SU-DHL-6 (cell line): ENCODE results near the gene ANKRD26.

Experiments used
- EZH2phosphoT487 ChIP-seq: fragments of 200-600 bp; sonication (generic), shearing (Covaris generic); conservative IDR thresholded peaks from 2 replicates; pipeline ENCODE4 v1.6.1; 2018; ENCODE audit warnings: mild to moderate bottlenecking, antibody characterized with exemption, low read length, moderate library complexity, mixed read lengths
- TF ChIP-seq, protein P1 (sequence below): fragments of 200-600 bp; sonication (generic); IDR thresholded peaks from one replicate; pipeline ENCODE4 v1.5.1; 2017; ENCODE audit warnings: antibody characterized with exemption, mild to moderate bottlenecking, low read length, moderate library complexity; ENCODE audit not compliant: insufficient read depth, poor library complexity, severe bottlenecking

DNA sequence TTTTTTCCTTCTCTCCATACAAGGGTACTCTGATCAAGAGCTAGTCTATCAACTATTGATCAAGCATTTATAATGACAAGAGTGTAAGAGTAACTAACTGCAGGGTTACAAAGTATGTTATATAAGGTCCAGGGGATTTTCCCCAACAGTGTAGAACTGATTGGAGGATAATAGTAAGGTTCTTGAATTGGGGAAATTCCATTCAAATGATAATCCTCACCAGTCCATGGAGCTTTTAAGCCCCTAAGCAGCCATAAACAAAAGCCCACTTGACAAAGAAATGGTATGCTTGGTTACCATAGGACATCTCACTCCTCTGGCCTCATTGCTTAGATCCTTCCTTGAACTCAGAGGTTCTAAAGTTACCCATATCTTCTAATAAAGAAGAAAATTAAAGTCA, 45.6 kb upstream of the ANKRD26 start:
- TF ChIP-seq, protein P1, sequence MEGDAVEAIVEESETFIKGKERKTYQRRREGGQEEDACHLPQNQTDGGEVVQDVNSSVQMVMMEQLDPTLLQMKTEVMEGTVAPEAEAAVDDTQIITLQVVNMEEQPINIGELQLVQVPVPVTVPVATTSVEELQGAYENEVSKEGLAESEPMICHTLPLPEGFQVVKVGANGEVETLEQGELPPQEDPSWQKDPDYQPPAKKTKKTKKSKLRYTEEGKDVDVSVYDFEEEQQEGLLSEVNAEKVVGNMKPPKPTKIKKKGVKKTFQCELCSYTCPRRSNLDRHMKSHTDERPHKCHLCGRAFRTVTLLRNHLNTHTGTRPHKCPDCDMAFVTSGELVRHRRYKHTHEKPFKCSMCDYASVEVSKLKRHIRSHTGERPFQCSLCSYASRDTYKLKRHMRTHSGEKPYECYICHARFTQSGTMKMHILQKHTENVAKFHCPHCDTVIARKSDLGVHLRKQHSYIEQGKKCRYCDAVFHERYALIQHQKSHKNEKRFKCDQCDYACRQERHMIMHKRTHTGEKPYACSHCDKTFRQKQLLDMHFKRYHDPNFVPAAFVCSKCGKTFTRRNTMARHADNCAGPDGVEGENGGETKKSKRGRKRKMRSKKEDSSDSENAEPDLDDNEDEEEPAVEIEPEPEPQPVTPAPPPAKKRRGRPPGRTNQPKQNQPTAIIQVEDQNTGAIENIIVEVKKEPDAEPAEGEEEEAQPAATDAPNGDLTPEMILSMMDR: no peak
- no peak for TF ChIP-seq EZH2phosphoT487
